Adrenal gland (tissue), 5 donors: Measurements from ENCODE around the gene NAGPA.

Experiments
- POLR2A ChIP-seq, 2 donors: fragments of 450-650 bp; IDR thresholded peaks; one replicate each; pipeline ENCODE4 v1.6.1; 2017; ENCODE audit warnings: antibody characterized with exemption in 2 of 2, mild to moderate bottlenecking in 2 of 2, moderate library complexity in 1 of 2
- TF ChIP-seq, protein P1 (sequence below), 6 experiments: fragments of 450-650 bp in 4 of 6; fragments of 200-600 bp in 2 of 6; sonication (generic) in 1 of 6; IDR thresholded peaks; 1 replicate in 5 of 6; 2 replicates in 1 of 6; pipeline versions ENCODE4 v1.5.1 to v1.8.0; 2016 to 2021; ENCODE audit warnings: antibody characterized with exemption in 6 of 6, mild to moderate bottlenecking in 2 of 6, moderate library complexity in 1 of 6
- donor health status: DM: no; HTN: no; CAD: no.

DNA sequence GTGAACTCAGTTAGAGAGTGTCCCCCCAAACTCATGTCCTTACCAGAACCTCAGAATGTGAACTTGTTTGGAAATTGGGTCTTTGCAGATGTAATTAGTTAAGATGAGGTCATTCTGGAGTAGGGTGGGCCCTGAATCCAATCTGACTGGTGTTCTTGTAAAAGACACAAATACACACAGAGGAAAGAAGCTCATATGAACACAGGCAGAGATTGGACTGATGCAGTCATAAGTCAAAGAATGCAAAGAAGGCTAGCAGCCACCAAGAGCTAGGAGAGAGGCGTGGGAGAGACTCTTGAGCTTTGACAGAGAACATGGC, 2.1 kb upstream of the NAGPA start:
- TF ChIP-seq, protein P1, sequence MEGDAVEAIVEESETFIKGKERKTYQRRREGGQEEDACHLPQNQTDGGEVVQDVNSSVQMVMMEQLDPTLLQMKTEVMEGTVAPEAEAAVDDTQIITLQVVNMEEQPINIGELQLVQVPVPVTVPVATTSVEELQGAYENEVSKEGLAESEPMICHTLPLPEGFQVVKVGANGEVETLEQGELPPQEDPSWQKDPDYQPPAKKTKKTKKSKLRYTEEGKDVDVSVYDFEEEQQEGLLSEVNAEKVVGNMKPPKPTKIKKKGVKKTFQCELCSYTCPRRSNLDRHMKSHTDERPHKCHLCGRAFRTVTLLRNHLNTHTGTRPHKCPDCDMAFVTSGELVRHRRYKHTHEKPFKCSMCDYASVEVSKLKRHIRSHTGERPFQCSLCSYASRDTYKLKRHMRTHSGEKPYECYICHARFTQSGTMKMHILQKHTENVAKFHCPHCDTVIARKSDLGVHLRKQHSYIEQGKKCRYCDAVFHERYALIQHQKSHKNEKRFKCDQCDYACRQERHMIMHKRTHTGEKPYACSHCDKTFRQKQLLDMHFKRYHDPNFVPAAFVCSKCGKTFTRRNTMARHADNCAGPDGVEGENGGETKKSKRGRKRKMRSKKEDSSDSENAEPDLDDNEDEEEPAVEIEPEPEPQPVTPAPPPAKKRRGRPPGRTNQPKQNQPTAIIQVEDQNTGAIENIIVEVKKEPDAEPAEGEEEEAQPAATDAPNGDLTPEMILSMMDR (IDR thresholded peaks at IDR 0.05) = no peak
- no peak for TF ChIP-seq POLR2A (IDR thresholded peaks at IDR 0.05)
